Breast epithelium (tissue), 4 donors: ENCODE results near the gene TTC27. TPM values are rescaled to one million over a fixed set of nuclear protein-coding genes. Genes with fewer than 3 reads are reported as not detected.

Experiments
- DNase-seq, 2 donors: peaks; one replicate each; pipeline ENCODE4 v3.0.0-alpha.2; 2019; ENCODE audit warnings: low spot score in 2 of 2
- H3K27ac ChIP-seq, 2 donors: fragments of 200-600 bp; sonication (generic) in 1 of 2; one replicate each; pipeline ENCODE4 v1.5.1; 2016 to 2019; ENCODE audit warnings: mild to moderate bottlenecking in 1 of 2
- H3K27me3 ChIP-seq, 2 donors: fragments of 200-600 bp; sonication (generic) in 1 of 2; one replicate each; pipeline versions ENCODE4 v1.5.1 to v1.6.0; 2017 to 2019; ENCODE audit warnings: control low read depth in 1 of 2, mild to moderate bottlenecking in 1 of 2
- H3K36me3 ChIP-seq: fragments of 200-600 bp; one replicate; pipeline ENCODE4 v1.5.1; 2019
- H3K4me1 ChIP-seq, 2 donors: fragments of 200-600 bp; sonication (generic); one replicate each; pipeline ENCODE4 v1.5.1; 2016 to 2019; ENCODE audit warnings: control low read depth in 1 of 2
- H3K4me3 ChIP-seq, 3 donors: fragments of 200-600 bp; sonication (generic); 1 replicate in 2 of 3; 2 replicates in 1 of 3; pipeline ENCODE4 v1.5.1; 2016 to 2019; ENCODE audit warnings: mild to moderate bottlenecking in 3 of 3, moderate library complexity in 2 of 3
- H3K9me3 ChIP-seq, 2 donors: fragments of 200-600 bp; sonication (generic) in 1 of 2; one replicate each; pipeline ENCODE4 v1.5.1; 2016 to 2019; ENCODE audit warnings: control low read depth in 1 of 2
- CTCF ChIP-seq, 3 donors: fragments of 450-650 bp; IDR thresholded peaks; one replicate each; pipeline ENCODE4 v1.5.1; 2016 to 2017; ENCODE audit warnings: antibody characterized with exemption in 3 of 3, mild to moderate bottlenecking in 3 of 3, moderate library complexity in 3 of 3
- POLR2A ChIP-seq: fragments of 450-650 bp; IDR thresholded peaks from one replicate; pipeline ENCODE4 v1.6.1; 2016; ENCODE audit warnings: antibody characterized with exemption, mild to moderate bottlenecking, moderate library complexity
- POLR2AphosphoS5 ChIP-seq, 3 donors: sonication (generic); formaldehyde crosslinking; IDR thresholded peaks; one replicate each; pipeline ENCODE4 v1.6.1; 2017; ENCODE audit warnings: antibody characterized with exemption in 3 of 3
- intact Hi-C: fragments of 100-400 bp; cut with DNase I; formaldehyde crosslinking; loops from one replicate; pipeline ENCODE4 v1.15.1; 2023; ENCODE audit warnings: low total_unique reads
- total RNA-seq, 3 donors: library from RNA; depleted of rRNA; stranded (reverse); fragments of >200 nt; gene quantifications; one replicate each; pipeline ENCODE4 v1.1.0, GENCODE V29; 2016

TTC27 gene
- total RNA-seq, 3 donors from 2014 or later = 16.5 to 29.6 (median 19.0) TPM

DNA sequence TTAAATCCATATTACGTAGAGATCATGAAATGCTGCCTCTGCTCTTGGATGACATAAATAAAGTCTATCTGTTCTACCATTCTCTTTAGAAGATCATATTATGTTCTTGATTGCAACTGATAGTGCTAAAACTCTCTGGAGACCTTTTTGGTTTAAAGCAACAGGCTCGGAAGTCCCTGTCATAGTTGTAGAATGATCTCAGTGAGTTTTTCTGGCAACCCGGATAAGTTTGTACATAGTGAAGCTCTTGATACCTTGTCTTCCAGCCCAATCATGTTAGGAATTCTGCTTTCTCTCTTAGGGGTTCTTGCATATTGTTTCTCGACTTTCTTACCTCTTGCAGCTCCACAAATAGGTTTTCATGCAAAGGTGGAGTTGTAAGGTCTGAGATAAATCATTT lies 156.1 kb downstream of the TTC27 start:
- H3K4me1 ChIP-seq = no peaks in the 10 kb centered on the region
- no peak overlapping the region for H3K4me3 ChIP-seq
- H3K27ac ChIP-seq = no peak overlapping the region
- TF ChIP-seq POLR2AphosphoS5 (IDR thresholded peaks at IDR 0.05) (no peak), CTCF (IDR thresholded peaks at IDR 0.05) (no peak)
- intact Hi-C loops = no loop called here
- H3K36me3 ChIP-seq = no peaks in the 10 kb centered on the region
- no peak for DNase-seq
- no peaks in the 10 kb centered on the region for H3K27me3 ChIP-seq
- peaks cover 11 to 14% of the 10 kb centered on the region in 2 donors for H3K9me3 ChIP-seq

DNA sequence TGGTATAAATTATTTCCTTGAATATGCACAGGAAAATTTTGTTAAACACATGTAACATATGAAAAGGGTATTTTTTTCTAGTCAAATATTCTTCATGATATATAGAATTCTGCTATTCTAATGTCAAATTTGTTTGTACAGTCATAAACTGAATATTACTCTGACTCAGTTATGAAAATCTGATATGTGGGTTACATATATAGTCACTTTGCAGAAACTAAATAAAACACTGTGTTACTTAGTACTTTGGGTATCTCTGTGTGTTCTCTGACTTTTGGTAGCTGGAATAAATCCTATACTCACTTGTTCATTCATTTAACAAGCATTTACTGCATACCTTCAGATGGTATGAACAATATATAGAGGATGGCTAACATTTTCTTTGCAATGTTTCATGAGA lies 159.4 kb downstream of the TTC27 start:
- intact Hi-C loops = no loop called here
- Histone ChIP-seq H3K36me3 (no peaks in the 10 kb centered on the region), H3K4me3 (no peak overlapping the region), H3K27me3 (no peaks in the 10 kb centered on the region), H3K4me1 (no peaks in the 10 kb centered on the region), H3K27ac (no peak overlapping the region), H3K9me3 (no peaks in the 10 kb centered on the region)
- no peak for TF ChIP-seq POLR2AphosphoS5 (IDR thresholded peaks at IDR 0.05)
- DNase-seq = no peak

- intact Hi-C loops = no loop called here
- Histone ChIP-seq H3K4me3 (no peak overlapping the region), H3K27me3 (no peaks in the 10 kb centered on the region), H3K9me3 (no peaks in the 10 kb centered on the region), H3K27ac (no peak overlapping the region), H3K36me3 (no peaks in the 10 kb centered on the region), H3K4me1 (no peaks in the 10 kb centered on the region)
- TF ChIP-seq POLR2A = no peak
- no peak for TF ChIP-seq CTCF (IDR thresholded peaks at IDR 0.05)
- no peak for TF ChIP-seq POLR2AphosphoS5 (IDR thresholded peaks at IDR 0.05)
- no peak for DNase-seq
Measured at GRCh38 chr2:32788114-32788513, 160.3 kb downstream of the TTC27 start.

DNA sequence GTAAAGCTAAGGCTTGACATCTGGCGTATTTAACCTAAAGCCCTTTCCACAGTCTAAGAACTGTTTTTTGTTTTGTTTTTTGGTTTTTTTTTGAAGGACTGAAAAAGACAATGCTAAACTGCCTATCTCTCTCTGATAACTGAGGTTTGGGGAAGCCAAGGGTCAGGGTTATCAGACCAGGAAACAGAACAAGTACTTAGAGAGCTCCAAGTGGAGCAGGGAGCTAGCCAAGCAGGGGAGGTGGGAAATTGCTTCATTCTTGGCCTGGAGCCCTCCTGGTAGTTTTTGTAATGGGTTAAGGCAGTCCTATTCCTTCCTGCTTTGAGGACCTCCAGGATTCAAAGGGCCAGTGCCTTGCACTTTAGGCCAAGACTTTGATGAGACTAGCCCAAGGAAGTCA lies 164.6 kb downstream of the TTC27 start:
- Histone ChIP-seq H3K27ac (no peak overlapping the region), H3K27me3 (no peaks in the 10 kb centered on the region), H3K9me3 (no peaks in the 10 kb centered on the region), H3K4me1 (no peaks in the 10 kb centered on the region), H3K4me3 (no peak overlapping the region), H3K36me3 (no peaks in the 10 kb centered on the region)
- intact Hi-C loops = no loop called here
- no peak for DNase-seq
- TF ChIP-seq POLR2AphosphoS5 (IDR thresholded peaks at IDR 0.05) (no peak), CTCF (IDR thresholded peaks at IDR 0.05) (no peak), POLR2A (no peak)

DNA sequence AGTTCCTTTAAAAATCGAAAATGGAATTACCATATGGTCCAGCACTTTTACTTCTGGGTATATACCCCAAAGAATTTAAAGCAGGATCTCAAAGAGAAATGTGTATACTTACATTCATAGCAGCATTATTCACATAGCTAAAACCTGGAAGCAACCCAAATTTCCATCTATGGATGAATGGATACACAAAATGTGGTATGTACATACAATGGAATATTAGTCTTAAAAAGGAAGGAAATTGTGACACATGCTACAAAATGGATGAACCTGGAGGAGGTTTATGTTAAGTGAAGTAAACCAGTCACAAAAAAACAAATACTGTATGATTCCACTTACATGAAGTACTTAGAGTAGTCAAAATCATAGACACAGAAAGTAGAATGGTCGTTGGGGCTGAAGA lies 171.0 kb downstream of the TTC27 start:
- Histone ChIP-seq H3K4me3 (no peak overlapping the region), H3K9me3 (no peaks in the 10 kb centered on the region), H3K4me1 (no peaks in the 10 kb centered on the region), H3K27me3 (no peaks in the 10 kb centered on the region), H3K27ac (no peak overlapping the region), H3K36me3 (no peaks in the 10 kb centered on the region)
- no peak for DNase-seq
- TF ChIP-seq POLR2A (no peak), CTCF (IDR thresholded peaks at IDR 0.05) (no peak), POLR2AphosphoS5 (IDR thresholded peaks at IDR 0.05) (no peak)
- intact Hi-C loops = no loop called here

GRCh38 chr2:32801741-32802140 lies 173.9 kb downstream of the TTC27 start:
- no peaks in the 10 kb centered on the region for H3K27me3 ChIP-seq
- no peak for DNase-seq
- H3K36me3 ChIP-seq = no peaks in the 10 kb centered on the region
- no peaks in the 10 kb centered on the region for H3K4me1 ChIP-seq
- TF ChIP-seq CTCF (IDR thresholded peaks at IDR 0.05) = no peak
- TF ChIP-seq POLR2AphosphoS5 (IDR thresholded peaks at IDR 0.05) = no peak
- no peak for TF ChIP-seq POLR2A
- H3K27ac ChIP-seq = no peak overlapping the region
- no peaks in the 10 kb centered on the region for H3K9me3 ChIP-seq
- intact Hi-C loops = no loop called here
- H3K4me3 ChIP-seq = no peak overlapping the region
